Mesenteric fat pad (tissue), 1 donor: ENCODE data around the gene PREPL. TPM values are rescaled to one million over a fixed set of nuclear protein-coding genes. Genes with fewer than 3 reads are reported as not detected.
A peak's percentile ranks its signal among the peaks of the same experiment; 100 is the strongest.
"Not testable (repeated sequence)": the region's sequence is repeated elsewhere in the genome, so short reads cannot be mapped to it uniquely, and the experiment has no call there.

ENCODE experiments used
- DNase-seq: peaks from one replicate; pipeline ENCODE4 v3.0.0-alpha.2; 2020; ENCODE audit warnings: low spot score
- long read RNA-seq: library from polyadenylated mRNA; unstranded; transcript quantifications from one replicate; pipeline ENCODE4 v2.0.0, GENCODE V29; 2020
- total RNA-seq: library from RNA; stranded (reverse); fragmentation: NEBNext Ultra II Directional; extraction: Animal tissue kit (Norgen Biotek cat#: 25700); gene quantifications from one replicate; pipeline ENCODE4 v1.2.1, GENCODE V29; 2021
- donor health status: DM: yes; HTN: yes; CAD: no.

Gene PREPL
- 28.9 TPM for total RNA-seq
- long read RNA-seq, full-length matches to known transcripts: 7 of 21 reads
- long read RNA-seq, partial matches to known transcripts: 2 of 21 reads
- long read RNA-seq, other reads (novel, unspliced or antisense): 12 of 21 reads

GRCh38 chr2:44361330-44362206, at the start of gene PREPL, which contains the start of gene CAMKMT:
Gene PREPL, minus strand, starts transcription at chr2:44361494. Its CDS starts 15,152 bp downstream, at chr2:44346342.
Gene CAMKMT, plus strand, starts transcription at chr2:44361947.
- peak; percentile 99 for DNase-seq

- DNase-seq: no peak
Measured at GRCh38 chr2:44398243-44398897, 37.1 kb upstream of the PREPL start.

GRCh38 chr2:44397447-44398175, 36.3 kb upstream of the PREPL start:
- no peak for DNase-seq

DNA sequence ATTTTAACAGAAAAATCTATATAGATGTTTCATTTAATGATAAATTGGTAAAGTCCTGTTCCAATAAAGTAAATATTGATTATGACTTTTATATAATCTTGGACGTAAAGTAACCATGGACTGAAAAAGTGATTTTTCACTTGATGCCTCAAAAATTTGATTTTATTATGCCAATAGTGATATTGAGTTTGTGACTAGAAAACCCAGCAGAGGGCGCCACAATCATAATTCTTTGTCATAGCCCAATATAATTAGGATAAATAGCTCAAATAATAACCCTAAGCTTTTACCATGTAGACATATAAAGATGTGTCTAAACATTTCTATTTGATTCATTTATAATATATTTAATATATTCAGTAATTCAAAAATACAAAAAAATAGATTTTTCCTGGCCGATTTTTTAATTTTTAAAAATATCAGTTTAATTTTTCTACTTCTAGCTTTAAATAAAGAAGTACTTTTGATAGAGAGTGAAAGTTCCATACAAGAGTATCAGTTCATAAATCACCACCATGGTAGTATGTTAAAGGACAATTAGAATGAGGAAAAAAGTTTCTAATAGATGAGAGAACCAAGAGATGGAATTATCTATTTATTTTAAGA, 31.1 kb upstream of the PREPL start:
- DNase-seq: no peak

GRCh38 chr2:44389895-44390294, 28.6 kb upstream of the PREPL start:
- no peak for DNase-seq

- DNase-seq: no peak
Measured at GRCh38 chr2:44388877-44389276, 27.6 kb upstream of the PREPL start.

GRCh38 chr2:44385226-44385625, 23.9 kb upstream of the PREPL start:
- not testable (repeated sequence) for DNase-seq

- DNase-seq: no peak
Measured at GRCh38 chr2:44377486-44377885, 16.2 kb upstream of the PREPL start.

DNA sequence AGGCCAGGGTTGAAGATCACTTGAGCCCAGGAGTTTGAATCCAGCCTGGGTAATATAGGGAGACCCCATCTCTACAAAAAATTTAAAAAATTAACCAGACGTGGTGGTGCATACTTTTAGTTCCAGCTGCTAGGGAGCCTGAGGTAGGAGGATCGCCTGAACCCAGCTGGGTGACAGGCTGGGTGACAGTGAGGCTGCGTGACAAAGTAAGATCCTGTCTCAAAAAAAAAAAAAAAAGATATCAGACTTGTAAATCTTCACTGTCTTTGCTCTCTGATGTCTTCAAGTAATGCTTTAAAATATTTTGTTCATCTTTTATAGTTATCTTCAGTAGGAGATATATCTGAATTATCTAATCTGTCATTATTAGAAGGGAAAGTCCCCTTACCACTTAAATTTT, 11.0 kb upstream of the PREPL start:
- no peak for DNase-seq

- no peak for DNase-seq
Measured at GRCh38 chr2:44371445-44371844, 10.2 kb upstream of the PREPL start.

DNA sequence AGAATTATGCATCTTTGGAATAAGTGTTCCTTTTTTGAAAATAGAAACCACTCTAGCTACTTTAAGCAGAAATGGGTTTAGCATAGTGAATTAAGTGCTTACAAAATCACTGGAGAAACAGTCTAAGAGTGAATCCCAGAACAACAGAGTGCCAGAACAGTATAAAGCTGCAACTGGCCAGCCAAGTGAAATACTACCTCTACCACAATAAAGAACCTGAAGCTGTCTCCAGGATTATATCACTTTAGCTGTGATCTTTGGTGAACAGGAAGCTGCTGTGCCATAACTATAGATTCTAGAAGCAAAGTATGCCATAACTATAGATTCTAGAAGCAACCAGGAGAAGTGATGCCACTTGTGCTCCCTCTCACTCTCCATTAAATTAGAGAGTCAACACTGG, 8.1 kb upstream of the PREPL start:
- no peak for DNase-seq

GRCh38 chr2:44367591-44367990, 6.3 kb upstream of the PREPL start:
- DNase-seq: no peak

DNA sequence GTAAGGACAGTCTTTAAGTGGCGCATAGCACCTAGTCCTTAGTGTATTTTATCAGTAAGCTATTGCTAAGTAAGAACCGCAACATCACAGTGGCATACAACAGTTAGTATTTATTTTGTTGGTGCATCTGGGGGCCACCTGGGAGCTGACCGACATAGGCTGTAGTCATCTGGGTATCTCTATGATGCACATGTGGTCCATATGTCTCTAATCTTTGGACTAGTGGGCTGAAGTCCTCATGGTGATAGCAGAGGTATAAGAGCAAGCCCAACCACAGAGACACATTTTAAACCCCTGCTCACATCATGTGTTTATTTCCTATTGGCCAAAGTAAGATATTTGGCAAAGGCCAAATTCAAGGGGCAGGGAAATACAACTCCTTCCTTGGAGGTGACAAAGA, 3.3 kb upstream of the PREPL start:
- no peak for DNase-seq

DNA sequence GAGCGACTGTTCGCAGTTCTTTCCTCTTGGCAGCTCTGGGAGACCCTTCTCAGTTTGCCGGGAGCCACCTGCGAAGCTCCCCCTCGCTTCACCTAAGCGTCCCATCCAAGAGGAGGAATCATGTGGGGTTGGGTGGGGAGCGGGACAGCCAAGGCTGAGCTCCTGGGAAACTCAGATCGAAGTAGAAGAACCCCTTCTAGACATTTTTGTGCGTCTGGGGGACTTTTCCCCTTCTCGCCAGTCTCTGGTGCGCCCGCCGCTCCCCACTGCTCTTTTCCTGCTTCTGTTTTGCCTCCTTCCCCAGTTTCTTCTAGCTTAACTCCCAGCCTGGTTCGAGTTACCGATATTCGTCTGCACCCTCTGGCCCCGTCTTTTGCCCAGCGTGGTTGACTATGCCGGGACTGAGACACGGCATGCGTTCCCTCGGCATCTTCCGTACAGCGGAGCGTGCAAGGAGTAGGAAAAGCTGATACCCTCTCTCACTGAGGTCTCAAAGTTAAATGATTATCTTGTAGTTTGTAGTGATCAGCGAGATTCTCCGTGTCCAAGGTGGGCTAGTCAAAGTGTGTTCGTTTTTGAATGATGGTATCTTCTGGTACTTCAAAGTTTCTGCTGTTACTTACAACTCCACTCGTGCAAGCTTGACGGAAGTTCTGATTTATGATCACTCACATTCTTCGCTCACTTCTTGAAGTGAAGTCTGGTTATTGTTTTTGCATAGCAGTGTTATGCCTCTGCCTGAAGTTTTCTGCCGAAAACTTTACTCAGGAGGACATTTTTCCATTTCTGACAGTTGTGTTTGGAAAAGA, 1.1 kb upstream of the PREPL start:
- no peak for DNase-seq

DNA sequence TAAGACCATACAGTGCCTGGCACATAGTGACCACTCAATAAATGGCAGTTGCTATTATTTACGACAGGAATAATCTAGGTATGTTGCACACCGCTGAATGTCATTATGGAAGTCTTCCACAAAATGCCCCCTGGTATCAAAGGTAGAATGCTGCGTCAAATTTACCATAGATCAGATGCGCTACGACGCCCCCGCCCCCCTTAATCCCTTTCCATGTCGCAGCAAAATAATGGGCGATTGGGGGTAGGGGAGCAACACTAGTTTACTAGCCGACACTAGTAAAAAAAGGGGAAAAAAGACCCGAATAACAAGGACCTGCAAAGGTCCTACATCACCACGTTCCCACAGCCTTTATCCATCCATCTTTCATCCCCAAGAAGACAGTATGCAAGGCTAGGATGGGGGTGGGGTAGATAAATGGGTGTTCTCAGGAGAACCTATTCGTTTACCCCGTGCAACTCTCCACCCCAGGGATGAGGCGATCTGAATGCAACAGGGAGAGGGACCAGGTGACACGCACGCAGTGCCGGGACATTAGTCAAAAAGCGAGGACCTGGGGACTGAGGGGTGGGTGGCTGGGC, 455 bp downstream of the PREPL start:
- no peak for DNase-seq

- no peak for DNase-seq
Measured at GRCh38 chr2:44358503-44358902, 2.8 kb downstream of the PREPL start.

GRCh38 chr2:44354761-44355160, 6.5 kb downstream of the PREPL start:
- DNase-seq: no peak

- no peak for DNase-seq
Measured at GRCh38 chr2:44352510-44352909, 8.8 kb downstream of the PREPL start.

DNA sequence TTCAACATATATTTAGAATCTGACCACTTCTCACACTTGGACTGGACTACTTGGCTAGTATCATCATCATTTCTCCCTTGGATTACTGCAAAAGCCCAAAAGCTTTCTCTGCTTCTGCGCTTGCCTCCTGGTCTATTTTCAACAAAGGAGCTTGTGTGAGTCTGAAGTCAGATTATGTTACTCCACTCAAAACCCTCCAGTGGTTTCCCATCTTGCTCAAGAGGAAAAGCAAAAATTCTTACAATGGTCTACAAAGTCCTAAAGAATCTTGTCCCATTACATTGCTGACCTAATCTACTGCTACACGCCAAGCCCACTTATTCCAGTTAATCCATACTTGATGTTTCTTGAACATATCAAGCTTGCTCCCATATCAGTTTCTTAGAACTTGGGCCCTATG, 9.6 kb downstream of the PREPL start:
- no peak for DNase-seq

GRCh38 chr2:44351088-44351487, 10.2 kb downstream of the PREPL start:
- no peak for DNase-seq
